Glutamatergic neuron (in vitro differentiated cells): Measurements from ENCODE around the gene KIF4A. TPM values are rescaled to one million over a fixed set of nuclear protein-coding genes. Genes with fewer than 3 reads are reported as not detected.
"Not testable (repeated sequence)": the region's sequence is repeated elsewhere in the genome, so short reads cannot be mapped to it uniquely, and the experiment has no call there.

ENCODE experiments used
- DNase-seq: peaks from one replicate; pipeline ENCODE4 v3.0.0; 2022
- H3K27ac Mint-ChIP-seq: one replicate; pipeline ENCODE4 v1.8.0; 2020; ENCODE audit warnings: mild to moderate bottlenecking, mixed read lengths, inconsistent platforms; ENCODE audit not compliant: unreplicated experiment
- H3K27me3 Mint-ChIP-seq: one replicate; pipeline ENCODE4 v1.8.0; 2020; ENCODE audit warnings: mild to moderate bottlenecking, moderate library complexity, mixed read lengths, inconsistent platforms; ENCODE audit not compliant: unreplicated experiment
- H3K36me3 Mint-ChIP-seq: one replicate; pipeline ENCODE4 v1.8.0; 2020; ENCODE audit warnings: mild to moderate bottlenecking, mixed read lengths, inconsistent platforms; ENCODE audit not compliant: unreplicated experiment
- H3K4me1 Mint-ChIP-seq: one replicate; pipeline ENCODE4 v1.8.0; 2020; ENCODE audit warnings: mild to moderate bottlenecking, low read depth, mixed read lengths, inconsistent platforms; ENCODE audit not compliant: unreplicated experiment
- H3K4me3 Mint-ChIP-seq: one replicate; pipeline ENCODE4 v1.8.0; 2020; ENCODE audit warnings: mild to moderate bottlenecking, mixed read lengths, inconsistent platforms; ENCODE audit not compliant: unreplicated experiment
- H3K9me3 Mint-ChIP-seq: one replicate; pipeline ENCODE4 v1.8.0; 2020; ENCODE audit warnings: mild to moderate bottlenecking, moderate library complexity, mixed read lengths, inconsistent platforms; ENCODE audit not compliant: unreplicated experiment
- CTCF ChIP-seq: fragments of 200-600 bp; sonication (generic); IDR thresholded peaks from one replicate; pipeline ENCODE4 v1.5.0; 2021; ENCODE audit not compliant: partially characterized antibody, unreplicated experiment
- total RNA-seq: library from RNA; stranded (reverse); fragmentation: NEBNext Ultra II Directional; extraction: Animal tissue kit (Norgen Biotek cat#: 25700); gene quantifications from one replicate; pipeline ENCODE4 v1.2.1, GENCODE V29; 2021; ENCODE audit not compliant: unreplicated experiment

Gene KIF4A
- total RNA-seq, 1 donor from 2014 or later = 4.6 TPM

GRCh38 chrX:70264784-70265183 lies 25.1 kb upstream of the KIF4A start:
- DNase-seq = no peak
- H3K4me1 Mint-ChIP-seq = no peaks in the 10 kb centered on the region
- no peak overlapping the region for H3K4me3 Mint-ChIP-seq
- peaks cover 1% of the 10 kb centered on the region for H3K27me3 Mint-ChIP-seq
- H3K9me3 Mint-ChIP-seq = no peaks in the 10 kb centered on the region
- no peak for TF ChIP-seq CTCF
- no peaks in the 10 kb centered on the region for H3K36me3 Mint-ChIP-seq
- H3K27ac Mint-ChIP-seq = no peak overlapping the region

GRCh38 chrX:70268034-70268433 lies 21.9 kb upstream of the KIF4A start, which contains the start of gene ARR3:
ARR3 (plus strand) TSS chrX:70268334; CDS start chrX:70269386, 1,052 bp downstream.
- DNase-seq = no peak
- Mint-ChIP-seq H3K4me1 (no peaks in the 10 kb centered on the region), H3K36me3 (no peaks in the 10 kb centered on the region), H3K9me3 (no peaks in the 10 kb centered on the region), H3K27me3 (no peaks in the 10 kb centered on the region), H3K4me3 (no peak within 1 kb of the TSS), H3K27ac (no peak within 1 kb of the TSS)
- no peak for TF ChIP-seq CTCF

GRCh38 chrX:70274029-70274428 lies 15.9 kb upstream of the KIF4A start:
- not testable (repeated sequence) for H3K9me3 Mint-ChIP-seq, DNase-seq, H3K27ac Mint-ChIP-seq, H3K4me1 Mint-ChIP-seq, H3K27me3 Mint-ChIP-seq, H3K4me3 Mint-ChIP-seq, H3K36me3 Mint-ChIP-seq

GRCh38 chrX:70279081-70279480 lies 10.8 kb upstream of the KIF4A start:
- Mint-ChIP-seq H3K9me3 (peaks cover 6% of the 10 kb centered on the region), H3K36me3 (no peaks in the 10 kb centered on the region), H3K27me3 (no peaks in the 10 kb centered on the region), H3K4me1 (no peaks in the 10 kb centered on the region), H3K4me3 (no peak overlapping the region), H3K27ac (no peak overlapping the region)
- no peak for DNase-seq
- no peak for TF ChIP-seq CTCF

- TF ChIP-seq CTCF = no peak
- Mint-ChIP-seq H3K36me3 (no peaks in the 10 kb centered on the region), H3K4me1 (no peaks in the 10 kb centered on the region), H3K27ac (no peak overlapping the region), H3K4me3 (no peak overlapping the region), H3K27me3 (no peaks in the 10 kb centered on the region), H3K9me3 (peaks cover 6% of the 10 kb centered on the region)
- no peak for DNase-seq
These were observed 9.3 kb upstream of the KIF4A start for GRCh38 chrX:70280573-70280972.

GRCh38 chrX:70281951-70282350 lies 8.0 kb upstream of the KIF4A start, which contains the start of gene RAB41:
RAB41 (plus strand) TSS chrX:70282172; CDS start chrX:70282218, 46 bp downstream.
- H3K27me3 Mint-ChIP-seq = no peaks in the 10 kb centered on the region
- H3K9me3 Mint-ChIP-seq = peaks cover 6% of the 10 kb centered on the region
- no peaks in the 10 kb centered on the region for H3K4me1 Mint-ChIP-seq
- TF ChIP-seq CTCF = no peak
- no peak within 1 kb of the TSS for H3K27ac Mint-ChIP-seq
- no peak for DNase-seq
- H3K36me3 Mint-ChIP-seq = no peaks in the 10 kb centered on the region
- H3K4me3 Mint-ChIP-seq = no peak within 1 kb of the TSS
